ENCODE measurements around the gene MYL7.

- TF ChIP-seq EP300 (IDR thresholded peaks at IDR 0.05), result no peak
- no peak for TF ChIP-seq POLR2A (IDR thresholded peaks at IDR 0.05)
- TF ChIP-seq CTCF (IDR thresholded peaks at IDR 0.05), result no peak
These were observed 10.1 kb upstream of the MYL7 start for GRCh38 chr7:44150966-44151941.

Data from gastroesophageal sphincter (tissue), 3 donors.